Aortic smooth muscle cell (primary cell): ENCODE measurements around the gene OR4A16. TPM values are rescaled to one million over a fixed set of nuclear protein-coding genes. Genes with fewer than 3 reads are reported as not detected.

Experiments used
- total RNA-seq: library from RNA; depleted of rRNA; stranded (reverse); fragments of >200 nt; gene quantifications from 2 replicates; pipeline ENCODE4 v1.2.3, GENCODE V29; 2014

Gene OR4A16, protein sequence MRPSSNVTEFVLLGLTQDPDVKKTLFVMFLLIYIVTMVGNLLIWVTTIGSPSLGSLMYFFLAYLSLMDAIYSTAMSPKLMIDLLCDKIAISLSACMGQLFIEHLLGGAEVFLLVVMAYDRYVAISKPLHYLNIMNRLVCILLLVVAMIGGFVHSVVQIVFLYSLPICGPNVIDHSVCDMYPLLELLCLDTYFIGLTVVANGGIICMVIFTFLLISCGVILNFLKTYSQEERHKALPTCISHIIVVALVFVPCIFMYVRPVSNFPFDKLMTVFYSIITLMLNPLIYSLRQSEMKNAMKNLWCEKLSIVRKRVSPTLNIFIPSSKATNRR
- total RNA-seq: not detected in 2 replicates

DNA sequence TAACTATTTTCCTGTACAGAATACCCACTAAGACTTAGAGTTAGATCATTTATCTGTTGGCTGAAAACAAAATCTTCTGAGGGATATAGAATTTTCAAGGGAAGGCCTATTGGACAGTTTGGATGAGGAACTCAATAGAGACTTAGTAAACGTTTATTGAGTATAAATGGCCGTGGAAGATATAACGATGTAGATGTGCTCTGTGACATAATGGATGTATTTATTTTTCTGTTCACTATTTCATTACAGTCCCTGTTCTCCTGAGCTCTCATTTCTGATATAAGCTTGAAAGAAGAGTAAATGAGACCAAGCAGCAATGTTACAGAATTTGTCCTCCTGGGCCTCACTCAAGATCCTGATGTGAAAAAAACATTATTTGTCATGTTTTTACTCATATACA, at the start of gene OR4A16:
Gene OR4A16 (plus strand): TSS at position 301 of the 400 bp plus-strand sequence. CDS start 0 bp downstream, at position 301.

DNA sequence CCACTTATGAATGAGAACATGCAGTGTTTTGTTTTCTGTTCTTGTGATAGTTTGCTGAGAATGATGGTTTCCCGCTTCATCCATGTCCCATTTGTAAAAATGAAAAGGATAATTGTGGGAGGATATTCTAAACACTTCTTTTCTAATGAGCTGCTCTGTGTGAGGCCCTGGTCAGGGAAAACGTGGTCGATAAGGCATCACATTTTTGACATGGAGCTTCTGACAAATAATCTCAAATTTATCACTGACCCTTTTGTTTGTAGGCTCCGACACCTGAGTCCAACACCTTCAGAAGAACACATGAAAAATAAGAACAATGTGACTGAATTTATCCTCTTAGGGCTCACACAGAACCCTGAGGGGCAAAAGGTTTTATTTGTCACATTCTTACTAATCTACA, 24.7 kb downstream of the OR4A16 start, which contains the start of gene OR4A15:
Gene OR4A15 (plus strand): TSS at position 301 of the 400 bp plus-strand sequence. CDS start 0 bp downstream, at position 301.

Other genes with a start within 250 kb of the OR4A16 start
- not detected in 2 replicates for gene TRIM48, start 81.0 kb upstream of the OR4A16 start, total RNA-seq
- not detected in 2 replicates for gene OR4A15, start 24.8 kb downstream of the OR4A16 start, total RNA-seq
- gene OR4C15, start 211.3 kb downstream of the OR4A16 start, total RNA-seq: not detected in 2 replicates
- not detected in 2 replicates for gene OR4C16, start 228.9 kb downstream of the OR4A16 start, total RNA-seq